Measurements from ENCODE around the gene SLC26A3. TPM values are rescaled to one million over a fixed set of nuclear protein-coding genes. Genes with fewer than 3 reads are reported as not detected.

The SLC26A3 gene
- total RNA-seq, 1 donor = not detected

GRCh38 chr7:107788662-107789061, 14.4 kb downstream of the SLC26A3 start:
- Histone ChIP-seq H3K4me3 (ENCODE audit: low read length) (no peak overlapping the region), H3K9me3 (ENCODE audit: low read depth, low read length) (no peaks in the 10 kb centered on the region), H3K27me3 (ENCODE audit: insufficient read depth, low read length) (peaks cover 6% of the 10 kb centered on the region)

GRCh38 chr7:107788216-107788615, 14.8 kb downstream of the SLC26A3 start:
- peaks cover 4% of the 10 kb centered on the region for H3K27me3 ChIP-seq (ENCODE audit: insufficient read depth, low read length)
- H3K4me3 ChIP-seq (ENCODE audit: low read length) = no peak overlapping the region
- no peaks in the 10 kb centered on the region for H3K4me1 ChIP-seq (ENCODE audit: insufficient read depth, low read length)
- no peaks in the 10 kb centered on the region for H3K9me3 ChIP-seq (ENCODE audit: low read depth, low read length)

More at GRCh38 chr7:107788662-107789061, 14.4 kb downstream of the SLC26A3 start:
- H3K4me1 ChIP-seq (ENCODE audit: insufficient read depth, low read length) = no peaks in the 10 kb centered on the region

GRCh38 chr7:107785926-107786325, 17.1 kb downstream of the SLC26A3 start:
- Histone ChIP-seq H3K4me1 (ENCODE audit: insufficient read depth, low read length) (no peaks in the 10 kb centered on the region), H3K4me3 (ENCODE audit: low read length) (no peak overlapping the region), H3K27me3 (ENCODE audit: insufficient read depth, low read length) (no peaks in the 10 kb centered on the region), H3K9me3 (ENCODE audit: low read depth, low read length) (no peaks in the 10 kb centered on the region)

- no peak overlapping the region for H3K4me3 ChIP-seq (ENCODE audit: low read length)
- no peaks in the 10 kb centered on the region for H3K4me1 ChIP-seq (ENCODE audit: insufficient read depth, low read length)
- H3K27me3 ChIP-seq (ENCODE audit: insufficient read depth, low read length) = no peaks in the 10 kb centered on the region
- no peaks in the 10 kb centered on the region for H3K9me3 ChIP-seq (ENCODE audit: low read depth, low read length)
These were observed 17.9 kb downstream of the SLC26A3 start for GRCh38 chr7:107785170-107785569.

- H3K27me3 ChIP-seq (ENCODE audit: insufficient read depth, low read length) = no peaks in the 10 kb centered on the region
- H3K4me3 ChIP-seq (ENCODE audit: low read length) = no peak overlapping the region
- H3K9me3 ChIP-seq (ENCODE audit: low read depth, low read length) = no peaks in the 10 kb centered on the region
- no peaks in the 10 kb centered on the region for H3K4me1 ChIP-seq (ENCODE audit: insufficient read depth, low read length)
These were observed 19.4 kb downstream of the SLC26A3 start for GRCh38 chr7:107783648-107784047.

GRCh38 chr7:107782374-107782773, 20.6 kb downstream of the SLC26A3 start:
- H3K4me3 ChIP-seq (ENCODE audit: low read length) = no peak overlapping the region
- H3K9me3 ChIP-seq (ENCODE audit: low read depth, low read length) = no peaks in the 10 kb centered on the region
- no peaks in the 10 kb centered on the region for H3K27me3 ChIP-seq (ENCODE audit: insufficient read depth, low read length)
- H3K4me1 ChIP-seq (ENCODE audit: insufficient read depth, low read length) = no peaks in the 10 kb centered on the region

- no peaks in the 10 kb centered on the region for H3K27me3 ChIP-seq (ENCODE audit: insufficient read depth, low read length)
- H3K4me3 ChIP-seq (ENCODE audit: low read length) = no peak overlapping the region
- H3K4me1 ChIP-seq (ENCODE audit: insufficient read depth, low read length) = no peaks in the 10 kb centered on the region
- H3K9me3 ChIP-seq (ENCODE audit: low read depth, low read length) = no peaks in the 10 kb centered on the region
These were observed 23.4 kb downstream of the SLC26A3 start for GRCh38 chr7:107779647-107780099.

GRCh38 chr7:107778283-107778682, 24.7 kb downstream of the SLC26A3 start:
- Histone ChIP-seq H3K27me3 (ENCODE audit: insufficient read depth, low read length) (no peaks in the 10 kb centered on the region), H3K9me3 (ENCODE audit: low read depth, low read length) (no peaks in the 10 kb centered on the region), H3K4me3 (ENCODE audit: low read length) (no peak overlapping the region), H3K4me1 (ENCODE audit: insufficient read depth, low read length) (no peaks in the 10 kb centered on the region)

- Histone ChIP-seq H3K27me3 (ENCODE audit: insufficient read depth, low read length) (no peaks in the 10 kb centered on the region), H3K9me3 (ENCODE audit: low read depth, low read length) (no peaks in the 10 kb centered on the region), H3K4me3 (ENCODE audit: low read length) (no peak overlapping the region), H3K4me1 (ENCODE audit: insufficient read depth, low read length) (no peaks in the 10 kb centered on the region)
These were observed 25.3 kb downstream of the SLC26A3 start for GRCh38 chr7:107777702-107778101.

- H3K27me3 ChIP-seq (ENCODE audit: insufficient read depth, low read length) = no peaks in the 10 kb centered on the region
These were observed 30.0 kb downstream of the SLC26A3 start for GRCh38 chr7:107773027-107773426.

GRCh38 chr7:107768263-107768662, 34.8 kb downstream of the SLC26A3 start:
- H3K9me3 ChIP-seq (ENCODE audit: low read depth, low read length) = no peaks in the 10 kb centered on the region
- H3K4me3 ChIP-seq (ENCODE audit: low read length) = no peak overlapping the region
- no peaks in the 10 kb centered on the region for H3K27me3 ChIP-seq (ENCODE audit: insufficient read depth, low read length)
- no peaks in the 10 kb centered on the region for H3K4me1 ChIP-seq (ENCODE audit: insufficient read depth, low read length)

More at GRCh38 chr7:107773027-107773426, 30.0 kb downstream of the SLC26A3 start:
- no peaks in the 10 kb centered on the region for H3K4me1 ChIP-seq (ENCODE audit: insufficient read depth, low read length)
- no peaks in the 10 kb centered on the region for H3K9me3 ChIP-seq (ENCODE audit: low read depth, low read length)
- H3K4me3 ChIP-seq (ENCODE audit: low read length) = no peak overlapping the region

GRCh38 chr7:107767391-107767790, 35.6 kb downstream of the SLC26A3 start:
- Histone ChIP-seq H3K4me3 (ENCODE audit: low read length) (no peak overlapping the region), H3K27me3 (ENCODE audit: insufficient read depth, low read length) (no peaks in the 10 kb centered on the region), H3K9me3 (ENCODE audit: low read depth, low read length) (no peaks in the 10 kb centered on the region), H3K4me1 (ENCODE audit: insufficient read depth, low read length) (no peaks in the 10 kb centered on the region)

GRCh38 chr7:107758667-107759066, 44.4 kb downstream of the SLC26A3 start:
- no peaks in the 10 kb centered on the region for H3K9me3 ChIP-seq (ENCODE audit: low read depth, low read length)
- no peaks in the 10 kb centered on the region for H3K27me3 ChIP-seq (ENCODE audit: insufficient read depth, low read length)
- H3K4me1 ChIP-seq (ENCODE audit: insufficient read depth, low read length) = no peaks in the 10 kb centered on the region

GRCh38 chr7:107754642-107755041, 48.4 kb downstream of the SLC26A3 start:
- Histone ChIP-seq H3K27me3 (ENCODE audit: insufficient read depth, low read length) (no peaks in the 10 kb centered on the region), H3K4me1 (ENCODE audit: insufficient read depth, low read length) (no peaks in the 10 kb centered on the region), H3K9me3 (ENCODE audit: low read depth, low read length) (no peaks in the 10 kb centered on the region), H3K4me3 (ENCODE audit: low read length) (no peak overlapping the region)

More at GRCh38 chr7:107758667-107759066, 44.4 kb downstream of the SLC26A3 start:
- H3K4me3 ChIP-seq (ENCODE audit: low read length) = no peak overlapping the region

GRCh38 chr7:107751113-107751512, 51.9 kb downstream of the SLC26A3 start:
- Histone ChIP-seq H3K27me3 (ENCODE audit: insufficient read depth, low read length) (no peaks in the 10 kb centered on the region), H3K4me3 (ENCODE audit: low read length) (no peak overlapping the region), H3K4me1 (ENCODE audit: insufficient read depth, low read length) (no peaks in the 10 kb centered on the region), H3K9me3 (ENCODE audit: low read depth, low read length) (no peaks in the 10 kb centered on the region)

- no peak overlapping the region for H3K4me3 ChIP-seq (ENCODE audit: low read length)
- peaks cover 26% of the 10 kb centered on the region for H3K4me1 ChIP-seq (ENCODE audit: insufficient read depth, low read length)
- no peaks in the 10 kb centered on the region for H3K27me3 ChIP-seq (ENCODE audit: insufficient read depth, low read length)
- no peaks in the 10 kb centered on the region for H3K9me3 ChIP-seq (ENCODE audit: low read depth, low read length)
These were observed 57.0 kb downstream of the SLC26A3 start for GRCh38 chr7:107746006-107746405.
